Testis (tissue), 3 donors: Measurements from ENCODE around the gene AUTS2. TPM values are rescaled to one million over a fixed set of nuclear protein-coding genes. Genes with fewer than 3 reads are reported as not detected.
A peak's percentile ranks its signal among the peaks of the same experiment; 100 is the strongest.

Experiments
- DNase-seq: peaks from one replicate; pipeline ENCODE4 v3.0.0-alpha.2; 2019
- H3K27ac ChIP-seq, 2 donors: fragments of 200-600 bp; sonication (generic); one replicate each; pipeline ENCODE4 v1.5.1; 2019
- H3K27me3 ChIP-seq: fragments of 200-600 bp; sonication (generic); one replicate; pipeline ENCODE4 v1.5.1; 2019
- H3K36me3 ChIP-seq: fragments of 200-600 bp; sonication (generic); one replicate; pipeline ENCODE4 v1.5.1; 2017; ENCODE audit warnings: low read depth; ENCODE audit errors: missing control alignments
- H3K4me1 ChIP-seq: fragments of 200-600 bp; sonication (generic); one replicate; pipeline ENCODE4 v1.5.1; 2019
- H3K4me3 ChIP-seq, 2 donors: fragments of 200-600 bp; sonication (generic); one replicate each; pipeline ENCODE4 v1.5.1; 2017 to 2019
- H3K9me3 ChIP-seq: fragments of 200-600 bp; sonication (generic); one replicate; pipeline ENCODE4 v1.5.1; 2017
- CTCF ChIP-seq, 3 experiments: fragments of 450-650 bp in 2 of 3; fragments of 200-600 bp in 1 of 3; sonication (generic) in 1 of 3; IDR thresholded peaks; one replicate each; pipeline ENCODE4 v1.5.1; 2016 to 2019; ENCODE audit warnings: antibody characterized with exemption in 3 of 3, mild to moderate bottlenecking in 2 of 3, moderate library complexity in 1 of 3
- POLR2A ChIP-seq: fragments of 450-650 bp; IDR thresholded peaks from one replicate; pipeline ENCODE4 v1.6.1; 2017; ENCODE audit warnings: antibody characterized with exemption, mild to moderate bottlenecking, moderate library complexity
- WGBS, 2 donors: methylation state at CpG; one replicate each; pipeline ENCODE4 v1.1.5; 2018; 5-methylcytosine and 5-hydroxymethylcytosine counted together
- intact Hi-C: fragments of 100-400 bp; cut with DNase I; formaldehyde crosslinking; loops from one replicate; pipeline ENCODE4 v1.15.1; 2023; ENCODE audit warnings: low total_unique reads
- polyA plus RNA-seq: library from polyadenylated mRNA; stranded (reverse); fragments of 350-450 nt; fragmentation: Illumina TruSeq; extraction: RNeasy Lipid Tissue Mini Kit (QIAGEN cat#74804); gene quantifications from one replicate; pipeline ENCODE4 v1.2.3, GENCODE V29; 2014; ENCODE audit warnings: low read depth, low replicate concordance; ENCODE audit not compliant: insufficient read depth
- total RNA-seq, 2 donors: library from RNA; depleted of rRNA; stranded (reverse); fragments of >200 nt; gene quantifications; one replicate each; pipeline ENCODE4 v1.2.3, GENCODE V29; 2016

AUTS2 gene
- total and polyA plus RNA-seq, 3 donors from 2014 or later: 21.3 to 75.5 (median 56.1) TPM

- peak; percentile 51 for DNase-seq
- Histone ChIP-seq H3K36me3 (no peaks in the 10 kb centered on the region), H3K4me3 (peak overlapping the region; percentile 82 to 90), H3K27ac (peak overlapping the region; percentile 74 to 95), H3K4me1 (peaks cover 11% of the 10 kb centered on the region), H3K9me3 (no peaks in the 10 kb centered on the region), H3K27me3 (no peaks in the 10 kb centered on the region)
- 0 to 1% methylated on average over 49 to 70 of the region's 70 CpGs for WGBS, 2 donors
- TF ChIP-seq CTCF (IDR thresholded peaks at IDR 0.05): no peak
- TF ChIP-seq POLR2A: no peak
- intact Hi-C loops: no loop called here
Observed at GRCh38 chr7:69598487-69599285, 411 bp downstream of the AUTS2 start.

GRCh38 chr7:69599286-69599954 lies 1.1 kb downstream of the AUTS2 start:
- Histone ChIP-seq H3K4me3 (peak overlapping the region; percentile 82 to 90), H3K4me1 (peaks cover 11% of the 10 kb centered on the region), H3K9me3 (no peaks in the 10 kb centered on the region), H3K27ac (peak overlapping the region; percentile 74 to 95), H3K27me3 (no peaks in the 10 kb centered on the region), H3K36me3 (no peaks in the 10 kb centered on the region)
- intact Hi-C loops: no loop called here
- 0 to 2% methylated on average over 24 to 61 of the region's 61 CpGs for WGBS, 2 donors
- TF ChIP-seq POLR2A (no peak), CTCF (IDR thresholded peaks at IDR 0.05) (no peak)
- DNase-seq: no peak

GRCh38 chr7:69599955-69600709 lies 1.9 kb downstream of the AUTS2 start:
- Histone ChIP-seq H3K4me1 (peaks cover 11% of the 10 kb centered on the region), H3K4me3 (peak overlapping the region; percentile 82 to 90), H3K9me3 (no peaks in the 10 kb centered on the region), H3K27me3 (no peaks in the 10 kb centered on the region), H3K36me3 (no peaks in the 10 kb centered on the region), H3K27ac (peak overlapping the region in 1 of 2 donors; percentile 95)
- intact Hi-C loops: no loop called here
- no peak for TF ChIP-seq POLR2A
- TF ChIP-seq CTCF (IDR thresholded peaks at IDR 0.05): no peak
- 1 to 2% methylated on average over 18 to 27 of the region's 27 CpGs for WGBS, 2 donors
- DNase-seq: no peak

- TF ChIP-seq CTCF (IDR thresholded peaks at IDR 0.05) (no peak), POLR2A (no peak)
- Histone ChIP-seq H3K27ac (no peak overlapping the region), H3K9me3 (no peaks in the 10 kb centered on the region), H3K27me3 (no peaks in the 10 kb centered on the region), H3K4me3 (peak overlapping the region in 1 of 2 donors; percentile 90), H3K36me3 (no peaks in the 10 kb centered on the region), H3K4me1 (peaks cover 11% of the 10 kb centered on the region)
- WGBS, 2 donors: 54 to 65% methylated on average over 5 of the region's 5 CpGs
- DNase-seq: no peak
- intact Hi-C loops: no loop called here
Observed at GRCh38 chr7:69600710-69601519, 2.6 kb downstream of the AUTS2 start.
